ENCODE data around the gene DNMT3A. TPM values are rescaled to one million over a fixed set of nuclear protein-coding genes. Genes with fewer than 3 reads are reported as not detected.

Gene DNMT3A
- total RNA-seq, 2 experiments from 2014 or later = 59.9 to 70.1 TPM

- Mint-ChIP-seq H3K27me3 (no peaks in the 10 kb centered on the region), H3K36me3 (peaks cover 29% of the 10 kb centered on the region), H3K27ac (no peak overlapping the region), H3K4me3 (no peak overlapping the region), H3K9me3 (ENCODE audit: low read depth) (peaks cover 10% of the 10 kb centered on the region), H3K4me1 (peaks cover 32% of the 10 kb centered on the region)
- CTCF ChIA-PET = interaction anchor here (1.2 to 3.1 kb wide), 5 partner anchors 10 to 49 kb away, joined by 3 to 8 read pairs (median 4); no protein-coding TSS in a partner anchor
- ATAC-seq (no peak), DNase-seq (no peak)
These were observed 15.3 kb downstream of the DNMT3A start for GRCh38 chr2:25326326-25327013.

DNA sequence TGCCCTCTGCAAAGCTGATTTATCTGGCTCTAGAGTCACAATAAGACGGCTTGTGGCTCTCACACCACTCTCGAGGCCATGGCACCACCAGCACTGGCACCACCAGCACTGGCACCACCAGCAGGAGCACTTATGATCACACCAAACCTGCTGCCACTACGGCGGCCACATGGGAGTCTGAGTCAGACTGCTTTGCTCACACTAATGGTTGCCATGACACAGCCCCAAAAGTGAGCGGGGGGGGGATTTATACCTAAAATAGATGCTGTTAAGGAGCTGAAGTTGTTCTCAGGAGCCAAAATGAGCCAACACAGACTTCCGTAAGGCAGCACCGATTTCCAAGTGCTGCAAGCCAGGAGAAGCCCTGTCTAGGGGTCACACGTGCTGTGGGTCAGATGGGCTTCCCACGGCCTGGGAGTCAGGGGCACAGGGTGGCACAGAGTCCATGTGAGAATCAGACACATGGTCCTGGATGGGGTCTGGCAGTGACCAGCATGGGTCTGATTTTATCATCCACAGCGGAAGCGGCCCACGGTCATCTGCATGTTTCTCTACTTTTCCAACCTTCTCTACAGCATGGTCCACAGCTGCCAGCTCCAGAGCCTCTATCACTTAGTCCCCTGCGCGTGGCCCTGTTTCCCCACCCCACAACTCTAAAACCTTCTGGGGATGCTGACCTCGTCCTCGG is 16.7 kb downstream of the DNMT3A start:
- CTCF ChIA-PET = no interaction called here
- peaks cover 38% of the 10 kb centered on the region for H3K4me1 Mint-ChIP-seq
- peaks cover 10% of the 10 kb centered on the region for H3K9me3 Mint-ChIP-seq (ENCODE audit: low read depth)
- DNase-seq (no peak), ATAC-seq (no peak)
- H3K4me3 Mint-ChIP-seq = no peak overlapping the region
- H3K36me3 Mint-ChIP-seq = peaks cover 34% of the 10 kb centered on the region
- H3K27ac Mint-ChIP-seq = no peak overlapping the region
- H3K27me3 Mint-ChIP-seq = no peaks in the 10 kb centered on the region

DNA sequence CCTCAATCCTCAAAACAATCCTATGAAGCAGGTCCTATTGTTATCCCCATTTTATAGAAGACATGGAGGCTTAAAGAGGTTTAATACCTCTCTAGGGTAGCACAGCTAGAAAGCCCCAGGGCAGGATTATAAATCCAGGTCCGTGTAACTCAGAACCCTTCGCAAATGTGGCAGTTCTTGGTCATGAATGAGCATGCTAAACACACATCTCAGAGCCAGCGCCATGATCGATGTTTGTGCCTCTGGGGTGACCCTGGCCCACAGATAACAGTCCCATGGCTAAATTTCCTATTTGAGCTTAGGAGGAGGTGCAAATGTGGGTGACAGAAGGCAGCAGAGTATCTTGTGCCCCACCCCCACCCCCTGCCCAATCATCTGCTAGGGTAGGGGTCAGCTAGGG is 17.5 kb downstream of the DNMT3A start:
- Mint-ChIP-seq H3K36me3 (peaks cover 34% of the 10 kb centered on the region), H3K9me3 (ENCODE audit: low read depth) (peaks cover 10% of the 10 kb centered on the region), H3K27ac (no peak overlapping the region), H3K27me3 (no peaks in the 10 kb centered on the region), H3K4me1 (peaks cover 41% of the 10 kb centered on the region), H3K4me3 (peak overlapping the region; percentile 78)
- CTCF ChIA-PET = interaction anchor here (1.5 to 2.5 kb wide), 3 partner anchors 10 to 12 kb away, joined by 4 to 9 read pairs (median 8); no protein-coding TSS in a partner anchor
- no peak for ATAC-seq
- no peak for DNase-seq

DNA sequence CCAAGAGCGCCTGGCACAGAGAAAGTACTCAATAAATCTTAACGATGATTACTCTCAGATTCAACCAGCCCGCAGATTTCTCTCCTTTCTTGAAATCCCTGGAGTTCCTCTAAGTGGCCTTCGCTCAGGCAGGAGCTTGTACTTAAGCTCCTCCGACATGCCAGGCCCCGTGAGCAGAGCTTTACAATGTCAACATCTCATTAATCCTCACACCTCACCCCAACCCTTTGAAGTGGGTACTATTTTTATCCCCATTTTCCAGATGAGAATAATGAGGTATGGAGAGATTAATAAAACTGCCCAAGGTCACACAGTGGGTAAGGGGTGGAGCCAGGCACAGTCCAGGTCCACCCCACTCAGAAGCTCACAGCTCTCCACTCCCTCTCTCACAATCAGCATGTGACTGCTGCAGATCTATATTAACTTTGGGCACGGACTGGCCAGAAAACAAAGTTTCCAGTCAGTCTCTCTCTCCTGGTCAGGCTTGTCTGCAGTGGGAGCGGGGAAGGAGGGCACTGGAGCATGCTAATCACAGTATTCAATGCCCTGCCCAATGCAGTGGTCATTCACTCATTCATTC is 18.0 kb downstream of the DNMT3A start:
- Mint-ChIP-seq H3K27me3 (no peaks in the 10 kb centered on the region), H3K27ac (peak overlapping the region; percentile 92), H3K4me1 (peaks cover 41% of the 10 kb centered on the region), H3K9me3 (ENCODE audit: low read depth) (peaks cover 10% of the 10 kb centered on the region), H3K4me3 (peak overlapping the region; percentile 78), H3K36me3 (peaks cover 34% of the 10 kb centered on the region)
- no peak for DNase-seq
- no peak for ATAC-seq
- CTCF ChIA-PET = interaction anchor here (0.6 to 2.5 kb wide), 10 partner anchors 9 to 50 kb away, joined by 3 to 9 read pairs (median 4); no protein-coding TSS in a partner anchor

GRCh38 chr2:25323042-25323514 is 18.6 kb downstream of the DNMT3A start:
- Mint-ChIP-seq H3K27ac (peak overlapping the region; percentile 92), H3K9me3 (ENCODE audit: low read depth) (peaks cover 10% of the 10 kb centered on the region), H3K4me3 (peak overlapping the region; percentile 78), H3K36me3 (peaks cover 33% of the 10 kb centered on the region), H3K27me3 (no peaks in the 10 kb centered on the region), H3K4me1 (peaks cover 41% of the 10 kb centered on the region)
- peak; percentile 86 for ATAC-seq
- CTCF ChIA-PET = interaction anchor here (0.6 to 2.5 kb wide), 12 partner anchors 9 to 50 kb away, joined by 3 to 9 read pairs (median 4); no protein-coding TSS in a partner anchor
- DNase-seq = peak; percentile 90

GRCh38 chr2:25322312-25322711 is 19.4 kb downstream of the DNMT3A start:
- Mint-ChIP-seq H3K36me3 (peaks cover 28% of the 10 kb centered on the region), H3K27me3 (no peaks in the 10 kb centered on the region), H3K4me1 (peaks cover 41% of the 10 kb centered on the region), H3K4me3 (peak overlapping the region; percentile 78), H3K27ac (peak overlapping the region; percentile 92), H3K9me3 (ENCODE audit: low read depth) (peaks cover 6% of the 10 kb centered on the region)
- DNase-seq (no peak), ATAC-seq (peak; percentile 14)
- CTCF ChIA-PET = interaction anchor here (0.9 to 2.5 kb wide), 7 partner anchors 9 to 49 kb away, joined by 3 to 8 read pairs (median 4); no protein-coding TSS in a partner anchor

- no peaks in the 10 kb centered on the region for H3K27me3 Mint-ChIP-seq
- no peak overlapping the region for H3K4me3 Mint-ChIP-seq
- peaks cover 11% of the 10 kb centered on the region for H3K36me3 Mint-ChIP-seq
- no peak overlapping the region for H3K27ac Mint-ChIP-seq
- H3K9me3 Mint-ChIP-seq (ENCODE audit: low read depth) = no peaks in the 10 kb centered on the region
- DNase-seq (no peak), ATAC-seq (no peak)
- CTCF ChIA-PET = no interaction called here
- peaks cover 59% of the 10 kb centered on the region for H3K4me1 Mint-ChIP-seq
These were observed 21.6 kb downstream of the DNMT3A start for GRCh38 chr2:25320077-25320476.

GRCh38 chr2:25316101-25316500 is 25.6 kb downstream of the DNMT3A start:
- ATAC-seq (no peak), DNase-seq (no peak)
- no peak overlapping the region for H3K4me3 Mint-ChIP-seq
- H3K4me1 Mint-ChIP-seq = peaks cover 59% of the 10 kb centered on the region
- CTCF ChIA-PET = interaction anchor here (0.7 to 6.9 kb wide), 5 partner anchors 11 to 39 kb away, joined by 3 to 38 read pairs (median 9); partner anchors contain the start of gene DNMT3A
- no peaks in the 10 kb centered on the region for H3K27me3 Mint-ChIP-seq
- H3K36me3 Mint-ChIP-seq = peaks cover 10% of the 10 kb centered on the region
- no peaks in the 10 kb centered on the region for H3K9me3 Mint-ChIP-seq (ENCODE audit: low read depth)
- peak overlapping the region; percentile 78 for H3K27ac Mint-ChIP-seq

- no peaks in the 10 kb centered on the region for H3K9me3 Mint-ChIP-seq (ENCODE audit: low read depth)
- ATAC-seq (no peak), DNase-seq (no peak)
- H3K27ac Mint-ChIP-seq = peak overlapping the region; percentile 78
- CTCF ChIA-PET = interaction anchor here (1.2 to 6.9 kb wide), 8 partner anchors 13 to 99 kb away, joined by 3 to 38 read pairs (median 8); partner anchors contain the start of gene DNMT3A
- H3K27me3 Mint-ChIP-seq = no peaks in the 10 kb centered on the region
- peaks cover 64% of the 10 kb centered on the region for H3K4me1 Mint-ChIP-seq
- peaks cover 9% of the 10 kb centered on the region for H3K36me3 Mint-ChIP-seq
- no peak overlapping the region for H3K4me3 Mint-ChIP-seq
These were observed 26.4 kb downstream of the DNMT3A start for GRCh38 chr2:25315316-25315680.

- H3K36me3 Mint-ChIP-seq = peaks cover 8% of the 10 kb centered on the region
- H3K4me1 Mint-ChIP-seq = peaks cover 60% of the 10 kb centered on the region
- DNase-seq (peak; percentile 93), ATAC-seq (peak; percentile 92)
- H3K4me3 Mint-ChIP-seq = peak overlapping the region; percentile 76
- CTCF ChIA-PET = interaction anchor here (1.0 to 6.9 kb wide), 16 partner anchors 8 to 252 kb away, joined by 3 to 38 read pairs (median 5); partner anchors contain the start of gene DNMT3A
- no peaks in the 10 kb centered on the region for H3K27me3 Mint-ChIP-seq
- H3K9me3 Mint-ChIP-seq (ENCODE audit: low read depth) = no peaks in the 10 kb centered on the region
- H3K27ac Mint-ChIP-seq = peak overlapping the region; percentile 92
These were observed 27.0 kb downstream of the DNMT3A start for GRCh38 chr2:25314514-25315315.

GRCh38 chr2:25313711-25314513 is 27.8 kb downstream of the DNMT3A start:
- peak overlapping the region; percentile 92 for H3K27ac Mint-ChIP-seq
- no peaks in the 10 kb centered on the region for H3K9me3 Mint-ChIP-seq (ENCODE audit: low read depth)
- peak overlapping the region; percentile 76 for H3K4me3 Mint-ChIP-seq
- no peaks in the 10 kb centered on the region for H3K27me3 Mint-ChIP-seq
- DNase-seq (peak; percentile 60), ATAC-seq (peak; percentile 61)
- peaks cover 11% of the 10 kb centered on the region for H3K36me3 Mint-ChIP-seq
- CTCF ChIA-PET = interaction anchor here (1.0 to 6.9 kb wide), 18 partner anchors 8 to 253 kb away, joined by 3 to 38 read pairs (median 5); partner anchors contain the start of gene DNMT3A
- peaks cover 67% of the 10 kb centered on the region for H3K4me1 Mint-ChIP-seq
